IMR-90 (cell line): ENCODE data around the gene RXRG. TPM values are rescaled to one million over a fixed set of nuclear protein-coding genes. Genes with fewer than 3 reads are reported as not detected.

ENCODE experiments used
- ATAC-seq: fragments of 200-7000 bp; cut with Tn5 transposase; 2 replicates; pipeline ENCODE4 v1.9.1; 2020; ENCODE audit warnings: low read depth, mild to moderate bottlenecking, moderate library complexity
- BruUV-seq: library from RNA; stranded (reverse); fragments of 400-500 nt; replicated peaks from 2 replicates; lab custom pipeline; 2021; lab: Mats Ljungman, UMichigan
- CTCF ChIA-PET: fragments of 300-600 bp; formaldehyde crosslinking; extraction: SDS; loops from one replicate; lab custom pipeline; 2021; ENCODE audit warnings: antibody characterized with exemption; lab: Yijun Ruan, JAX
- POLR2A ChIA-PET: fragments of 300-600 bp; sonication (Branson Sonifier 250); formaldehyde crosslinking; loops from one replicate; lab custom pipeline; 2022; ENCODE audit warnings: antibody characterized with exemption; ENCODE audit not compliant: unreplicated experiment; lab: Charles Lee
- DNase-seq: peaks from one replicate; pipeline ENCODE4 v3.0.0; 2013
- H2AFZ ChIP-seq: replicated peaks from 2 replicates; pipeline ENCODE3; 2013; ENCODE audit warnings: low read length, mild to moderate bottlenecking; ENCODE audit not compliant: poor library complexity
- H2AK5ac ChIP-seq: 2 replicates; pipeline ENCODE4 v1.6.1; 2013; ENCODE audit warnings: low read depth, low read length, inconsistent platforms
- H2AK9ac ChIP-seq: replicated peaks from 2 replicates; pipeline ENCODE3; 2013; ENCODE audit warnings: mild to moderate bottlenecking, low read depth, low read length, moderate library complexity; ENCODE audit not compliant: poor library complexity
- H2BK120ac ChIP-seq: 2 replicates; pipeline ENCODE4 v1.6.1; 2013; ENCODE audit warnings: low read depth, low read length, inconsistent platforms
- H2BK15ac ChIP-seq: 3 replicates; pipeline ENCODE4 v1.6.1; 2013; ENCODE audit warnings: low read depth, low read length, inconsistent platforms
- H2BK20ac ChIP-seq: 2 replicates; pipeline ENCODE4 v1.6.1; 2013; ENCODE audit warnings: low read depth, mild to moderate bottlenecking, inconsistent platforms, low read length, moderate library complexity
- H2BK5ac ChIP-seq: 2 replicates; pipeline ENCODE4 v1.6.1; 2013; ENCODE audit warnings: mild to moderate bottlenecking, low read depth, low read length, inconsistent platforms; ENCODE audit not compliant: poor library complexity, severe bottlenecking
- H3K14ac ChIP-seq: replicated peaks from 2 replicates; pipeline ENCODE4 v1.6.1; 2013; ENCODE audit warnings: low read depth, low read length, inconsistent platforms
- H3K18ac ChIP-seq: 2 replicates; pipeline ENCODE4 v1.6.1; 2013; ENCODE audit warnings: low read depth, low read length, control low read depth
- H3K23ac ChIP-seq: 2 replicates; pipeline ENCODE4 v1.6.1; 2013; ENCODE audit warnings: low read depth, low read length, inconsistent platforms
- H3K27ac ChIP-seq: 2 replicates; pipeline ENCODE4 v1.5.1; 2013; ENCODE audit warnings: mild to moderate bottlenecking, control low read depth, low read length; ENCODE audit not compliant: insufficient read depth
- H3K27me3 ChIP-seq: 2 replicates; pipeline ENCODE4 v1.6.1; 2013; ENCODE audit warnings: low read length; ENCODE audit not compliant: control insufficient read depth, insufficient read depth
- H3K36me3 ChIP-seq: 2 replicates; pipeline ENCODE4 v1.6.1; 2013; ENCODE audit warnings: low read length, mixed read lengths; ENCODE audit not compliant: control insufficient read depth, insufficient read depth
- H3K4ac ChIP-seq: 2 replicates; pipeline ENCODE4 v1.6.1; 2013; ENCODE audit warnings: low read depth, low read length, inconsistent platforms
- H3K4me1 ChIP-seq: 2 replicates; pipeline ENCODE4 v1.6.1; 2013; ENCODE audit warnings: low read length, mixed read lengths; ENCODE audit not compliant: control insufficient read depth, insufficient read depth
- H3K4me2 ChIP-seq: 2 replicates; pipeline ENCODE4 v1.6.1; 2013; ENCODE audit warnings: low read depth, mild to moderate bottlenecking, control low read depth, low read length, moderate library complexity
- H3K4me3 ChIP-seq: 2 replicates; pipeline ENCODE4 v1.5.1; 2013; ENCODE audit warnings: low read depth, mild to moderate bottlenecking, control low read depth, low read length, moderate library complexity; ENCODE audit not compliant: insufficient read depth
- H3K56ac ChIP-seq: 2 replicates; pipeline ENCODE4 v1.6.1; 2013; ENCODE audit warnings: low read length, inconsistent platforms; ENCODE audit not compliant: insufficient read depth; ENCODE audit errors: extremely low read depth
- H3K79me1 ChIP-seq, 2 experiments: 2 replicates each; pipeline ENCODE4 v1.6.1; 2013; ENCODE audit warnings: low read length in 2 of 2, inconsistent platforms in 1 of 2, low read depth in 1 of 2
- H3K9ac ChIP-seq: 2 replicates; pipeline ENCODE4 v1.6.1; 2013; ENCODE audit warnings: low read depth, low read length, control low read depth
- H3K9me1 ChIP-seq: 2 replicates; pipeline ENCODE4 v1.6.1; 2013; ENCODE audit warnings: low read length, inconsistent platforms; ENCODE audit not compliant: insufficient read depth
- H3K9me3 ChIP-seq: 2 replicates; pipeline ENCODE4 v1.6.1; 2013; ENCODE audit warnings: low read length; ENCODE audit not compliant: control insufficient read depth, insufficient read depth
- H4K20me1 ChIP-seq: 2 replicates; pipeline ENCODE4 v1.6.1; 2013; ENCODE audit warnings: low read length, inconsistent platforms; ENCODE audit not compliant: insufficient read depth
- H4K5ac ChIP-seq: 2 replicates; pipeline ENCODE4 v1.6.1; 2013; ENCODE audit warnings: mild to moderate bottlenecking, low read depth, low read length, control low read depth
- H4K8ac ChIP-seq, 2 experiments: 2 replicates each; pipeline ENCODE4 v1.6.1; 2013; ENCODE audit warnings: low read depth in 2 of 2, low read length in 2 of 2, control low read depth in 1 of 2, inconsistent platforms in 1 of 2
- H4K91ac ChIP-seq: 2 replicates; pipeline ENCODE4 v1.6.1; 2013; ENCODE audit warnings: low read depth, low read length, inconsistent platforms; ENCODE audit not compliant: insufficient read depth
- BHLHE40 ChIP-seq: fragments of 150-350 bp; IDR thresholded peaks from 2 replicates; pipeline ENCODE4 v1.6.1; 2016; ENCODE audit warnings: mild to moderate bottlenecking, low read depth, low read length
- CEBPB ChIP-seq: IDR thresholded peaks from 2 replicates; pipeline ENCODE4 v1.6.1; 2012; ENCODE audit warnings: low read depth, low read length, improper control_type of control experiment
- CHD1 ChIP-seq: IDR thresholded peaks from 2 replicates; pipeline ENCODE4 v1.6.1; 2012; ENCODE audit warnings: low read depth, low read length, improper control_type of control experiment
- CTCF ChIP-seq: conservative IDR thresholded peaks from 2 replicates; pipeline ENCODE4 v1.5.1; 2012; ENCODE audit warnings: mild to moderate bottlenecking, low read depth, low read length, improper control_type of control experiment
- FOS ChIP-seq: fragments of 150-350 bp; IDR thresholded peaks from 2 replicates; pipeline ENCODE4 v1.6.1; 2016; ENCODE audit warnings: low read depth, low read length
- MAZ ChIP-seq: IDR thresholded peaks from 2 replicates; pipeline ENCODE4 v1.6.1; 2012; ENCODE audit warnings: low read depth, mild to moderate bottlenecking, low read length, improper control_type of control experiment, moderate library complexity, borderline replicate concordance
- MXI1 ChIP-seq: IDR thresholded peaks from 2 replicates; pipeline ENCODE4 v1.6.1; 2012; ENCODE audit warnings: low read depth, mild to moderate bottlenecking, low read length, moderate library complexity, borderline replicate concordance
- NFE2L2 ChIP-seq: fragments of 150-350 bp; IDR thresholded peaks from 2 replicates; pipeline ENCODE4 v1.6.1; 2016; ENCODE audit warnings: low read depth, mild to moderate bottlenecking, low read length
- POLR2A ChIP-seq: IDR thresholded peaks from 2 replicates; pipeline ENCODE4 v1.6.1; 2012; ENCODE audit warnings: mild to moderate bottlenecking, low read depth, low read length
- RAD21 ChIP-seq: IDR thresholded peaks from 2 replicates; pipeline ENCODE4 v1.6.1; 2012; ENCODE audit warnings: low read length, improper control_type of control experiment
- RCOR1 ChIP-seq: IDR thresholded peaks from 2 replicates; pipeline ENCODE4 v1.6.1; 2012; ENCODE audit warnings: mild to moderate bottlenecking, low read length, improper control_type of control experiment; ENCODE audit not compliant: insufficient replicate concordance
- WGBS, 2 experiments: methylation state at CpG; one replicate each; pipeline versions ENCODE4 v1.1.5 to v1.1.7; 2013; ENCODE audit warnings: missing lambda C conversion rate in 2 of 2; ENCODE audit not compliant: insufficient read length in 1 of 2; ENCODE audit errors: extremely low coverage in 2 of 2; 5-methylcytosine and 5-hydroxymethylcytosine counted together
- dilution Hi-C: fragments of 300-500 bp; cut with HindIII; formaldehyde crosslinking; loops from one replicate; pipeline ENCODE4 v1.14.3; 2018; ENCODE audit warnings: low sequenced_read_pairs; ENCODE audit not compliant: unreplicated experiment
- in situ Hi-C: fragments of 300-500 bp; cut with MboI; formaldehyde crosslinking; loops from 3 replicates; pipeline ENCODE4 v1.14.3; 2019; ENCODE audit warnings: low sequenced_read_pairs, inconsistent platforms, mixed read lengths
- intact Hi-C: fragments of 100-400 bp; cut with micrococcal nuclease; formaldehyde crosslinking; loops from 2 replicates; pipeline ENCODE4 v1.10.0; 2022
- polyA plus RNA-seq, 3 experiments: library from polyadenylated mRNA; depleted of rRNA; stranded (reverse); fragments of >200 nt; gene quantifications; 2 replicates each; pipeline ENCODE4 v1.2.3, GENCODE V29; 2012; ENCODE audit warnings: low replicate concordance in 1 of 3
- total RNA-seq: library from RNA; depleted of rRNA; stranded (reverse); fragments of >200 nt; gene quantifications from 2 replicates; pipeline ENCODE4 v1.2.3, GENCODE V29; 2012
- TF ChIP-seq, protein P1 (sequence below): fragments of 150-350 bp; IDR thresholded peaks from 2 replicates; pipeline ENCODE4 v1.6.1; 2016; ENCODE audit warnings: low read depth, mild to moderate bottlenecking, low read length, moderate library complexity, borderline replicate concordance
- TF ChIP-seq, protein P2 (sequence below): fragments of 150-350 bp; IDR thresholded peaks from 2 replicates; pipeline ENCODE4 v1.6.1; 2017; ENCODE audit warnings: mild to moderate bottlenecking, antibody characterized with exemption, low read length, low read depth

The RXRG gene
- total and polyA plus RNA-seq, 2 of the 4 experiments (the other 2 are of a cell fraction), result not detected

DNA sequence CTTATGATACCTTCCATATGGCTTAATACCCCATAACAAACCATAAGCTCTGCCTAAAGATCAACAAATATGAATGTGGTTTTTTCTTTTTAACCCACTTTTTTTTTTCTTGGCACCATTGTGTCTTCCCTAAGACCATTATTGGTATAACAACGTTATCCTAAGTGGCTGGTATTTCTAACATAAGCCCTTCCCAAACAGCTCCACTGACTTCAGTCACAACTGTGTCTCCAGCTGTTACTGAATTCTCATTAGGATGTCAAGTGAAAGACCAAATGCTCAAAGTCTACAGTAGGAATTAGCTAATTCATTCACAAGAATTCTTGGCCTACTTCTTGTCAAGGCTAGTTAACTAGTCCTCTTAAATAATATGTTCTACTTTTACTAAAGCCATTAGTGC, 4.2 kb upstream of the RXRG start:
- no peak overlapping the region for H2BK15ac ChIP-seq
- no peak overlapping the region for H2AFZ ChIP-seq
- H3K9me3 ChIP-seq, result no peaks in the 10 kb centered on the region
- no peak overlapping the region for H3K9ac ChIP-seq
- H3K4me3 ChIP-seq, result no peak overlapping the region
- no peak overlapping the region for H3K27ac ChIP-seq
- H4K5ac ChIP-seq, result no peak overlapping the region
- no peak overlapping the region for H4K91ac ChIP-seq
- H2BK20ac ChIP-seq, result no peak overlapping the region
- in situ Hi-C loops (no loop called here), intact Hi-C loops (no loop called here), dilution Hi-C loops (no loop called here)
- H3K4ac ChIP-seq, result no peak overlapping the region
- no peak for ATAC-seq
- H2BK5ac ChIP-seq, result no peak overlapping the region
- BruUV-seq, result no TSS peak
- H3K4me2 ChIP-seq, result no peak overlapping the region
- no peak overlapping the region for H2BK120ac ChIP-seq
- H4K20me1 ChIP-seq, result no peaks in the 10 kb centered on the region
- ChIA-PET POLR2A (no interaction called here), CTCF (no interaction called here)
- H3K27me3 ChIP-seq, result peaks cover 3% of the 10 kb centered on the region
- no peak overlapping the region for H4K8ac ChIP-seq
- H2AK5ac ChIP-seq, result no peak overlapping the region
- no peaks in the 10 kb centered on the region for H3K79me1 ChIP-seq
- no peak overlapping the region for H3K18ac ChIP-seq
- no peaks in the 10 kb centered on the region for H3K4me1 ChIP-seq
- no peaks in the 10 kb centered on the region for H3K36me3 ChIP-seq
- no peak for TF ChIP-seq CTCF
- TF ChIP-seq MXI1, result no peak
- no peak for TF ChIP-seq CEBPB
- no peak for TF ChIP-seq FOS
- TF ChIP-seq, protein P1, sequence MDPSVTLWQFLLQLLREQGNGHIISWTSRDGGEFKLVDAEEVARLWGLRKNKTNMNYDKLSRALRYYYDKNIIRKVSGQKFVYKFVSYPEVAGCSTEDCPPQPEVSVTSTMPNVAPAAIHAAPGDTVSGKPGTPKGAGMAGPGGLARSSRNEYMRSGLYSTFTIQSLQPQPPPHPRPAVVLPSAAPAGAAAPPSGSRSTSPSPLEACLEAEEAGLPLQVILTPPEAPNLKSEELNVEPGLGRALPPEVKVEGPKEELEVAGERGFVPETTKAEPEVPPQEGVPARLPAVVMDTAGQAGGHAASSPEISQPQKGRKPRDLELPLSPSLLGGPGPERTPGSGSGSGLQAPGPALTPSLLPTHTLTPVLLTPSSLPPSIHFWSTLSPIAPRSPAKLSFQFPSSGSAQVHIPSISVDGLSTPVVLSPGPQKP, result no peak
- no peak for TF ChIP-seq CHD1
- TF ChIP-seq NFE2L2, result no peak
- TF ChIP-seq BHLHE40, result no peak
- no peak for TF ChIP-seq RAD21
- no peak for TF ChIP-seq POLR2A
- TF ChIP-seq, protein P2, sequence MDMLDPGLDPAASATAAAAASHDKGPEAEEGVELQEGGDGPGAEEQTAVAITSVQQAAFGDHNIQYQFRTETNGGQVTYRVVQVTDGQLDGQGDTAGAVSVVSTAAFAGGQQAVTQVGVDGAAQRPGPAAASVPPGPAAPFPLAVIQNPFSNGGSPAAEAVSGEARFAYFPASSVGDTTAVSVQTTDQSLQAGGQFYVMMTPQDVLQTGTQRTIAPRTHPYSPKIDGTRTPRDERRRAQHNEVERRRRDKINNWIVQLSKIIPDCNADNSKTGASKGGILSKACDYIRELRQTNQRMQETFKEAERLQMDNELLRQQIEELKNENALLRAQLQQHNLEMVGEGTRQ, result no peak
- TF ChIP-seq RCOR1, result no peak
- no peak for TF ChIP-seq MAZ
- no peak overlapping the region for H3K56ac ChIP-seq
- DNase-seq, result no peak
- no peak overlapping the region for H3K14ac ChIP-seq
- WGBS, 2 experiments, result no CpG with 5 or more reads among the region's 1 CpG
- no peak overlapping the region for H2AK9ac ChIP-seq
- no peak overlapping the region for H3K23ac ChIP-seq
- H3K9me1 ChIP-seq, result no peaks in the 10 kb centered on the region
